GM23338 (cell line): Measurements from ENCODE around the gene STK16. TPM values are rescaled to one million over a fixed set of nuclear protein-coding genes. Genes with fewer than 3 reads are reported as not detected.

ENCODE experiments used
- ATAC-seq: fragments of 200-7000 bp; cut with Tn5 transposase; 3 replicates; pipeline ENCODE4 v1.9.1; 2020
- DNase-seq: peaks from one replicate; pipeline ENCODE4 v3.0.0-alpha.2; 2015; ENCODE audit warnings: low spot score
- H2AFZ ChIP-seq: fragments of 200-600 bp; sonication (generic); 2 replicates; pipeline ENCODE4 v1.8.0; 2016; ENCODE audit warnings: antibody characterized with exemption, mild to moderate bottlenecking, moderate library complexity
- H3F3A ChIP-seq: fragments of 200-600 bp; sonication (generic); replicated peaks from 2 replicates; pipeline ENCODE4 v1.8.0; 2017; ENCODE audit warnings: antibody characterized with exemption, mixed run types, low read depth
- H3K27ac ChIP-seq: fragments of 200-600 bp; sonication (generic); 2 replicates; pipeline ENCODE4 v1.6.1; 2016; ENCODE audit warnings: low read depth
- H3K27me3 ChIP-seq: fragments of 200-600 bp; sonication (generic); 2 replicates; pipeline ENCODE4 v1.8.0; 2016; ENCODE audit warnings: mild to moderate bottlenecking, mixed run types, moderate library complexity; ENCODE audit not compliant: insufficient read depth
- H3K36me3 ChIP-seq: fragments of 200-600 bp; sonication (generic); 2 replicates; pipeline ENCODE4 v1.8.0; 2016; ENCODE audit warnings: mild to moderate bottlenecking; ENCODE audit not compliant: insufficient read depth
- H3K4me1 ChIP-seq: fragments of 200-600 bp; sonication (generic); 2 replicates; pipeline ENCODE4 v1.8.0; 2016; ENCODE audit warnings: mild to moderate bottlenecking, moderate library complexity; ENCODE audit not compliant: insufficient read depth
- H3K4me2 ChIP-seq: fragments of 200-600 bp; sonication (generic); 2 replicates; pipeline ENCODE4 v1.7.1; 2017; ENCODE audit warnings: mixed run types
- H3K4me3 ChIP-seq: fragments of 200-600 bp; sonication (generic); 2 replicates; pipeline ENCODE4 v1.6.1; 2016; ENCODE audit warnings: mixed run types
- H3K79me2 ChIP-seq: fragments of 200-600 bp; sonication (generic); replicated peaks from 2 replicates; pipeline ENCODE4 v1.8.0; 2017; ENCODE audit warnings: mild to moderate bottlenecking; ENCODE audit not compliant: insufficient read depth
- H3K9me2 ChIP-seq: fragments of 200-600 bp; sonication (generic); 2 replicates; pipeline ENCODE4 v1.8.0; 2017; ENCODE audit not compliant: insufficient read depth
- H4K20me1 ChIP-seq: fragments of 200-600 bp; sonication (generic); replicated peaks from 2 replicates; pipeline ENCODE4 v1.8.0; 2017; ENCODE audit warnings: mild to moderate bottlenecking; ENCODE audit not compliant: insufficient read depth
- H3K27ac Mint-ChIP-seq: 2 replicates; pipeline ENCODE4 v1.8.0; 2020; ENCODE audit warnings: inconsistent platforms, mild to moderate bottlenecking, moderate library complexity, mixed read lengths
- H3K27me3 Mint-ChIP-seq: 3 replicates; pipeline ENCODE4 v1.8.0; 2022; ENCODE audit warnings: low read depth, mild to moderate bottlenecking, moderate library complexity, mixed read lengths, inconsistent platforms; ENCODE audit not compliant: insufficient read depth, poor library complexity
- H3K36me3 Mint-ChIP-seq: 3 replicates; pipeline ENCODE4 v1.8.0; 2021; ENCODE audit warnings: low read depth, mild to moderate bottlenecking, inconsistent platforms, moderate library complexity, mixed read lengths
- H3K4me1 Mint-ChIP-seq: 3 replicates; pipeline ENCODE4 v1.8.0; 2020; ENCODE audit warnings: mild to moderate bottlenecking, inconsistent platforms, mixed read lengths
- H3K4me3 Mint-ChIP-seq: 3 replicates; pipeline ENCODE4 v1.8.0; 2021; ENCODE audit warnings: moderate library complexity, mild to moderate bottlenecking, inconsistent platforms, mixed read lengths
- H3K9me3 Mint-ChIP-seq: 3 replicates; pipeline ENCODE4 v1.8.0; 2020; ENCODE audit warnings: moderate library complexity, mild to moderate bottlenecking, inconsistent platforms, mixed read lengths
- CREB1 ChIP-seq: fragments of 250-450 bp; sonication (Bioruptor Pico); IDR thresholded peaks from 2 replicates; pipeline ENCODE4 v1.5.0; 2020; ENCODE audit warnings: low read depth, mild to moderate bottlenecking, moderate library complexity
- EZH2 ChIP-seq: fragments of 200-600 bp; sonication (generic); IDR thresholded peaks from one replicate; pipeline ENCODE4 v1.8.0; 2017; ENCODE audit warnings: antibody characterized with exemption, mild to moderate bottlenecking, low read depth; ENCODE audit not compliant: unreplicated experiment
- JUNB ChIP-seq: IDR thresholded peaks from one replicate; pipeline ENCODE4 v1.6.1; 2016; ENCODE audit warnings: antibody characterized with exemption; ENCODE audit not compliant: unreplicated experiment
- POLR2AphosphoS5 ChIP-seq: IDR thresholded peaks from 2 replicates; pipeline ENCODE4 v1.6.1; 2016; ENCODE audit warnings: antibody characterized with exemption, low read depth
- STAT1 ChIP-seq: IDR thresholded peaks from one replicate; pipeline ENCODE4 v1.6.1; 2016; ENCODE audit warnings: antibody characterized with exemption; ENCODE audit not compliant: unreplicated experiment
- ZNF114 ChIP-seq: fragments of 250-450 bp; sonication (Bioruptor Pico); IDR thresholded peaks from 2 replicates; pipeline ENCODE4 v1.5.0; 2020; ENCODE audit warnings: mild to moderate bottlenecking, moderate library complexity
- polyA plus RNA-seq: library from polyadenylated mRNA; unstranded; fragments of >200 nt; fragmentation: Nextera tagmentation; extraction: Ambion mirVana; gene quantifications from 2 replicates; pipeline ENCODE4 v1.2.1, GENCODE V29; 2016
- total RNA-seq: library from RNA; depleted of rRNA; stranded (reverse); fragments of >200 nt; shearing (Covaris generic); gene quantifications from 2 replicates; pipeline ENCODE4 v1.2.3, GENCODE V29; 2014
- TF ChIP-seq, protein P1 (sequence below): IDR thresholded peaks from one replicate; pipeline ENCODE4 v1.6.1; 2018; ENCODE audit warnings: antibody characterized with exemption; ENCODE audit not compliant: unreplicated experiment
- TF ChIP-seq, protein P2 (sequence below), 2 experiments: fragments of 200-600 bp in 1 of 2; sonication (generic) in 1 of 2; conservative IDR thresholded peaks; 2 replicates each; pipeline versions ENCODE4 v1.5.1 to v1.6.1; 2016 to 2017; ENCODE audit warnings: antibody characterized with exemption in 2 of 2, low read depth in 2 of 2, mild to moderate bottlenecking in 2 of 2, moderate library complexity in 1 of 2
- TF ChIP-seq, protein P3 (sequence below): IDR thresholded peaks from 2 replicates; pipeline ENCODE4 v1.6.1; 2016; ENCODE audit warnings: antibody characterized with exemption
- TF ChIP-seq, protein P4 (sequence below): fragments of 250-450 bp; sonication (Bioruptor Pico); IDR thresholded peaks from 2 replicates; pipeline ENCODE4 v1.5.0; 2020; ENCODE audit warnings: mild to moderate bottlenecking, moderate library complexity

Gene STK16
- total and polyA plus RNA-seq, 2 experiments from 2014 or later, result 3.1 to 17.0 TPM

DNA sequence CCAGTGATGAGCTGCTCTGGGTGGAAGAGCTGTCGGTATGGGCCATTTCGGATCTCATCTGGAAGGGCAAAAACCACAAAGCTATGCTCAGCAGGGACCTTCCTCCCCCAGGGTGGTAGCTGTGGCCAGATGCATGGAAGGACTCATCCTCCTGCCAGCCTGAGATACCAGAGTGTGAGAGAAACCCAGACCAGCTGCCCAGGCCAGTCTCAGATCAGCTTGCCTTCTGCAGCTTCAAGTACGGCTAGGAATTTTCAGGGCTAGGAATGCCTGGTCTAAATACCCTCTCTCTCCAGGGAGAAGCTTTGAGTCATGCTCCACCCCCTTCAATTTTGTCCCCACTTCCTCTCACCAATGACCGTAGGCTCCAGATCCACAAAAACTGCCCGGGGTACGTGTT is 6.4 kb downstream of the STK16 start:
- Mint-ChIP-seq H3K4me1 (peaks cover 44% of the 10 kb centered on the region), H3K9me3 (no peaks in the 10 kb centered on the region), H3K4me3 (peak overlapping the region; percentile 85), H3K36me3 (peaks cover 44% of the 10 kb centered on the region), H3K27ac (no peak overlapping the region), H3K27me3 (peaks cover 40% of the 10 kb centered on the region)
- no peak for ATAC-seq
- H3K4me3 ChIP-seq, result no peak overlapping the region
- no peak for DNase-seq
- H3K36me3 ChIP-seq, result peaks cover 3% of the 10 kb centered on the region; the same call in 1 of the 2 replicates
- peaks cover 43% of the 10 kb centered on the region for H3K27me3 ChIP-seq
- no peaks in the 10 kb centered on the region for H4K20me1 ChIP-seq
- TF ChIP-seq CREB1 (no peak), STAT1 (no peak), JUNB (no peak), ZNF114 (CRISPR knock-in tag) (no peak), POLR2AphosphoS5 (no peak), EZH2 (no peak)
- TF ChIP-seq, protein P1, sequence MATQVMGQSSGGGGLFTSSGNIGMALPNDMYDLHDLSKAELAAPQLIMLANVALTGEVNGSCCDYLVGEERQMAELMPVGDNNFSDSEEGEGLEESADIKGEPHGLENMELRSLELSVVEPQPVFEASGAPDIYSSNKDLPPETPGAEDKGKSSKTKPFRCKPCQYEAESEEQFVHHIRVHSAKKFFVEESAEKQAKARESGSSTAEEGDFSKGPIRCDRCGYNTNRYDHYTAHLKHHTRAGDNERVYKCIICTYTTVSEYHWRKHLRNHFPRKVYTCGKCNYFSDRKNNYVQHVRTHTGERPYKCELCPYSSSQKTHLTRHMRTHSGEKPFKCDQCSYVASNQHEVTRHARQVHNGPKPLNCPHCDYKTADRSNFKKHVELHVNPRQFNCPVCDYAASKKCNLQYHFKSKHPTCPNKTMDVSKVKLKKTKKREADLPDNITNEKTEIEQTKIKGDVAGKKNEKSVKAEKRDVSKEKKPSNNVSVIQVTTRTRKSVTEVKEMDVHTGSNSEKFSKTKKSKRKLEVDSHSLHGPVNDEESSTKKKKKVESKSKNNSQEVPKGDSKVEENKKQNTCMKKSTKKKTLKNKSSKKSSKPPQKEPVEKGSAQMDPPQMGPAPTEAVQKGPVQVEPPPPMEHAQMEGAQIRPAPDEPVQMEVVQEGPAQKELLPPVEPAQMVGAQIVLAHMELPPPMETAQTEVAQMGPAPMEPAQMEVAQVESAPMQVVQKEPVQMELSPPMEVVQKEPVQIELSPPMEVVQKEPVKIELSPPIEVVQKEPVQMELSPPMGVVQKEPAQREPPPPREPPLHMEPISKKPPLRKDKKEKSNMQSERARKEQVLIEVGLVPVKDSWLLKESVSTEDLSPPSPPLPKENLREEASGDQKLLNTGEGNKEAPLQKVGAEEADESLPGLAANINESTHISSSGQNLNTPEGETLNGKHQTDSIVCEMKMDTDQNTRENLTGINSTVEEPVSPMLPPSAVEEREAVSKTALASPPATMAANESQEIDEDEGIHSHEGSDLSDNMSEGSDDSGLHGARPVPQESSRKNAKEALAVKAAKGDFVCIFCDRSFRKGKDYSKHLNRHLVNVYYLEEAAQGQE, result no peak
- TF ChIP-seq, protein P2, sequence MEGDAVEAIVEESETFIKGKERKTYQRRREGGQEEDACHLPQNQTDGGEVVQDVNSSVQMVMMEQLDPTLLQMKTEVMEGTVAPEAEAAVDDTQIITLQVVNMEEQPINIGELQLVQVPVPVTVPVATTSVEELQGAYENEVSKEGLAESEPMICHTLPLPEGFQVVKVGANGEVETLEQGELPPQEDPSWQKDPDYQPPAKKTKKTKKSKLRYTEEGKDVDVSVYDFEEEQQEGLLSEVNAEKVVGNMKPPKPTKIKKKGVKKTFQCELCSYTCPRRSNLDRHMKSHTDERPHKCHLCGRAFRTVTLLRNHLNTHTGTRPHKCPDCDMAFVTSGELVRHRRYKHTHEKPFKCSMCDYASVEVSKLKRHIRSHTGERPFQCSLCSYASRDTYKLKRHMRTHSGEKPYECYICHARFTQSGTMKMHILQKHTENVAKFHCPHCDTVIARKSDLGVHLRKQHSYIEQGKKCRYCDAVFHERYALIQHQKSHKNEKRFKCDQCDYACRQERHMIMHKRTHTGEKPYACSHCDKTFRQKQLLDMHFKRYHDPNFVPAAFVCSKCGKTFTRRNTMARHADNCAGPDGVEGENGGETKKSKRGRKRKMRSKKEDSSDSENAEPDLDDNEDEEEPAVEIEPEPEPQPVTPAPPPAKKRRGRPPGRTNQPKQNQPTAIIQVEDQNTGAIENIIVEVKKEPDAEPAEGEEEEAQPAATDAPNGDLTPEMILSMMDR (conservative IDR thresholded peaks at IDR 0.05; ENCODE audit: low read depth in 2 of 2), result no peak
- TF ChIP-seq, protein P3, sequence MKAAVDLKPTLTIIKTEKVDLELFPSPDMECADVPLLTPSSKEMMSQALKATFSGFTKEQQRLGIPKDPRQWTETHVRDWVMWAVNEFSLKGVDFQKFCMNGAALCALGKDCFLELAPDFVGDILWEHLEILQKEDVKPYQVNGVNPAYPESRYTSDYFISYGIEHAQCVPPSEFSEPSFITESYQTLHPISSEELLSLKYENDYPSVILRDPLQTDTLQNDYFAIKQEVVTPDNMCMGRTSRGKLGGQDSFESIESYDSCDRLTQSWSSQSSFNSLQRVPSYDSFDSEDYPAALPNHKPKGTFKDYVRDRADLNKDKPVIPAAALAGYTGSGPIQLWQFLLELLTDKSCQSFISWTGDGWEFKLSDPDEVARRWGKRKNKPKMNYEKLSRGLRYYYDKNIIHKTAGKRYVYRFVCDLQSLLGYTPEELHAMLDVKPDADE, result no peak
- TF ChIP-seq, protein P4, sequence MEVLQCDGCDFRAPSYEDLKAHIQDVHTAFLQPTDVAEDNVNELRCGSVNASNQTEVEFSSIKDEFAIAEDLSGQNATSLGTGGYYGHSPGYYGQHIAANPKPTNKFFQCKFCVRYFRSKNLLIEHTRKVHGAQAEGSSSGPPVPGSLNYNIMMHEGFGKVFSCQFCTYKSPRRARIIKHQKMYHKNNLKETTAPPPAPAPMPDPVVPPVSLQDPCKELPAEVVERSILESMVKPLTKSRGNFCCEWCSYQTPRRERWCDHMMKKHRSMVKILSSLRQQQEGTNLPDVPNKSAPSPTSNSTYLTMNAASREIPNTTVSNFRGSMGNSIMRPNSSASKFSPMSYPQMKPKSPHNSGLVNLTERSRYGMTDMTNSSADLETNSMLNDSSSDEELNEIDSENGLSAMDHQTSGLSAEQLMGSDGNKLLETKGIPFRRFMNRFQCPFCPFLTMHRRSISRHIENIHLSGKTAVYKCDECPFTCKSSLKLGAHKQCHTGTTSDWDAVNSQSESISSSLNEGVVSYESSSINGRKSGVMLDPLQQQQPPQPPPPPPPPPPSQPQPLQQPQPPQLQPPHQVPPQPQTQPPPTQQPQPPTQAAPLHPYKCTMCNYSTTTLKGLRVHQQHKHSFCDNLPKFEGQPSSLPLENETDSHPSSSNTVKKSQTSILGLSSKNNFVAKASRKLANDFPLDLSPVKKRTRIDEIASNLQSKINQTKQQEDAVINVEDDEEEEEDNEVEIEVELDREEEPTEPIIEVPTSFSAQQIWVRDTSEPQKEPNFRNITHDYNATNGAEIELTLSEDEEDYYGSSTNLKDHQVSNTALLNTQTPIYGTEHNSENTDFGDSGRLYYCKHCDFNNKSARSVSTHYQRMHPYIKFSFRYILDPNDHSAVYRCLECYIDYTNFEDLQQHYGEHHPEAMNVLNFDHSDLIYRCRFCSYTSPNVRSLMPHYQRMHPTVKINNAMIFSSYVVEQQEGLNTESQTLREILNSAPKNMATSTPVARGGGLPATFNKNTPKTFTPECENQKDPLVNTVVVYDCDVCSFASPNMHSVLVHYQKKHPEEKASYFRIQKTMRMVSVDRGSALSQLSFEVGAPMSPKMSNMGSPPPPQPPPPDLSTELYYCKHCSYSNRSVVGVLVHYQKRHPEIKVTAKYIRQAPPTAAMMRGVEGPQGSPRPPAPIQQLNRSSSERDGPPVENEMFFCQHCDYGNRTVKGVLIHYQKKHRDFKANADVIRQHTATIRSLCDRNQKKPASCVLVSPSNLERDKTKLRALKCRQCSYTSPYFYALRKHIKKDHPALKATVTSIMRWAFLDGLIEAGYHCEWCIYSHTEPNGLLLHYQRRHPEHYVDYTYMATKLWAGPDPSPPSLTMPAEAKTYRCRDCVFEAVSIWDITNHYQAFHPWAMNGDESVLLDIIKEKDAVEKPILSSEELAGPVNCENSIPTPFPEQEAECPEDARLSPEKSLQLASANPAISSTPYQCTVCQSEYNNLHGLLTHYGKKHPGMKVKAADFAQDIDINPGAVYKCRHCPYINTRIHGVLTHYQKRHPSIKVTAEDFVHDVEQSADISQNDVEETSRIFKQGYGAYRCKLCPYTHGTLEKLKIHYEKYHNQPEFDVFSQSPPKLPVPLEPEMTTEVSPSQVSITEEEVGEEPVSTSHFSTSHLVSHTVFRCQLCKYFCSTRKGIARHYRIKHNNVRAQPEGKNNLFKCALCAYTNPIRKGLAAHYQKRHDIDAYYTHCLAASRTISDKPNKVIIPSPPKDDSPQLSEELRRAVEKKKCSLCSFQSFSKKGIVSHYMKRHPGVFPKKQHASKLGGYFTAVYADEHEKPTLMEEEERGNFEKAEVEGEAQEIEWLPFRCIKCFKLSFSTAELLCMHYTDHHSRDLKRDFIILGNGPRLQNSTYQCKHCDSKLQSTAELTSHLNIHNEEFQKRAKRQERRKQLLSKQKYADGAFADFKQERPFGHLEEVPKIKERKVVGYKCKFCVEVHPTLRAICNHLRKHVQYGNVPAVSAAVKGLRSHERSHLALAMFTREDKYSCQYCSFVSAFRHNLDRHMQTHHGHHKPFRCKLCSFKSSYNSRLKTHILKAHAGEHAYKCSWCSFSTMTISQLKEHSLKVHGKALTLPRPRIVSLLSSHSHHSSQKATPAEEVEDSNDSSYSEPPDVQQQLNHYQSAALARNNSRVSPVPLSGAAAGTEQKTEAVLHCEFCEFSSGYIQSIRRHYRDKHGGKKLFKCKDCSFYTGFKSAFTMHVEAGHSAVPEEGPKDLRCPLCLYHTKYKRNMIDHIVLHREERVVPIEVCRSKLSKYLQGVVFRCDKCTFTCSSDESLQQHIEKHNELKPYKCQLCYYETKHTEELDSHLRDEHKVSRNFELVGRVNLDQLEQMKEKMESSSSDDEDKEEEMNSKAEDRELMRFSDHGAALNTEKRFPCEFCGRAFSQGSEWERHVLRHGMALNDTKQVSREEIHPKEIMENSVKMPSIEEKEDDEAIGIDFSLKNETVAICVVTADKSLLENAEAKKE (CRISPR knock-in tag), result no peak
- H3K9me2 ChIP-seq, result no peaks in the 10 kb centered on the region
- no peaks in the 10 kb centered on the region for H3K79me2 ChIP-seq
- H3K4me2 ChIP-seq, result 0 out of 2 replicates have a peak overlapping the region, but pooled peaks have one; percentile 96
- no peak overlapping the region for H2AFZ ChIP-seq
- H3K4me1 ChIP-seq, result peaks cover 7% of the 10 kb centered on the region; the same call in 1 of the 2 replicates
- no peaks in the 10 kb centered on the region; the same call in 1 of the 2 replicates for H3F3A ChIP-seq
- no peak overlapping the region for H3K27ac ChIP-seq
